GM21717 (cell line): ENCODE data around the gene CHST1.

Experiments
- ATAC-seq: cut with Tn5 transposase; IDR thresholded peaks from one replicate; pipeline ENCODE4 v1.9.1; 2021; ENCODE audit warnings: mild to moderate bottlenecking, moderate library complexity; ENCODE audit not compliant: unreplicated experiment

CHST1 gene

GRCh38 chr11:45647329-45647728, 18.1 kb downstream of the CHST1 start:
- no peak for ATAC-seq

GRCh38 chr11:45646275-45646927, 19.0 kb downstream of the CHST1 start:
- ATAC-seq: no peak

GRCh38 chr11:45644981-45645889, 20.2 kb downstream of the CHST1 start:
- no peak for ATAC-seq

- ATAC-seq: no peak
Observed at GRCh38 chr11:45643598-45644260, 21.7 kb downstream of the CHST1 start.

- no peak for ATAC-seq
Observed at GRCh38 chr11:45641961-45642360, 23.5 kb downstream of the CHST1 start.

- ATAC-seq: no peak
Observed at GRCh38 chr11:45638051-45638450, 27.4 kb downstream of the CHST1 start.

- no peak for ATAC-seq
Observed at GRCh38 chr11:45635907-45636306, 29.5 kb downstream of the CHST1 start.

- no peak for ATAC-seq
Observed at GRCh38 chr11:45625611-45626010, 39.8 kb downstream of the CHST1 start.

- no peak for ATAC-seq
Observed at GRCh38 chr11:45624095-45624494, 41.3 kb downstream of the CHST1 start.

GRCh38 chr11:45622861-45623260, 42.6 kb downstream of the CHST1 start:
- ATAC-seq: no peak

GRCh38 chr11:45622283-45622682, 43.1 kb downstream of the CHST1 start:
- ATAC-seq: no peak

GRCh38 chr11:45621588-45621987, 43.8 kb downstream of the CHST1 start:
- ATAC-seq: no peak

- ATAC-seq: no peak
Observed at GRCh38 chr11:45620243-45620642, 45.2 kb downstream of the CHST1 start.

GRCh38 chr11:45618897-45619296, 46.5 kb downstream of the CHST1 start:
- no peak for ATAC-seq

GRCh38 chr11:45617871-45618601, 47.4 kb downstream of the CHST1 start:
- ATAC-seq: no peak

- no peak for ATAC-seq
Observed at GRCh38 chr11:45616802-45617549, 48.4 kb downstream of the CHST1 start.

- no peak for ATAC-seq
Observed at GRCh38 chr11:45615182-45615792, 50.1 kb downstream of the CHST1 start.

- no peak for ATAC-seq
Observed at GRCh38 chr11:45614196-45614828, 51.1 kb downstream of the CHST1 start.

GRCh38 chr11:45610627-45611026, 54.8 kb downstream of the CHST1 start:
- no peak for ATAC-seq
